K562 treated with DMSO at 1 percent for 24 hours (cell line): Measurements from ENCODE around the gene ATG4B. TPM values are rescaled to one million over a fixed set of nuclear protein-coding genes. Genes with fewer than 3 reads are reported as not detected.

Experiments used
- total RNA-seq: library from RNA; unstranded; fragments of 300-600 nt; gene quantifications from 2 replicates; pipeline ENCODE4 v1.2.3, GENCODE V29; 2022; ENCODE audit warnings: low read depth; ENCODE audit not compliant: insufficient read depth

Gene ATG4B
- total RNA-seq = 62.3 and 64.0 TPM in 2 replicates

GRCh38 chr2:241637018-241637794, at the start of gene ATG4B, which contains the start of gene THAP4:
TSS of gene ATG4B (plus strand) at chr2:241637693. CDS start at chr2:241637715, 22 bp downstream.
TSS of gene THAP4 (minus strand) at chr2:241637158. CDS start at chr2:241637017, 141 bp downstream.

GRCh38 chr2:241686650-241687425, 49.3 kb downstream of the ATG4B start, which contains the start of gene DTYMK:
TSS of gene DTYMK (minus strand) at chr2:241686815. CDS start at chr2:241686783, 32 bp downstream.

GRCh38 chr2:241701399-241702154, 64.1 kb downstream of the ATG4B start, which contains the start of gene ING5:
TSS of gene ING5 (plus strand) at chr2:241702039. CDS start at chr2:241702066, 27 bp downstream.

Other genes starting within 250 kb of the ATG4B start
- gene STK25, start 129.1 kb upstream of the ATG4B start, total RNA-seq = 105 and 118 TPM in 2 replicates
- gene BOK, start 78.9 kb upstream of the ATG4B start, total RNA-seq = 3.4 TPM in 2 replicates
- gene THAP4, start 535 bp upstream of the ATG4B start, total RNA-seq = 56.0 and 58.7 TPM in 2 replicates
- gene DTYMK, start 49.1 kb downstream of the ATG4B start, total RNA-seq = 90.5 and 90.9 TPM in 2 replicates
- 20.4 and 27.6 TPM in 2 replicates for gene ING5, start 64.3 kb downstream of the ATG4B start, total RNA-seq
- 18.3 and 21.7 TPM in 2 replicates for gene D2HGDH, start 96.9 kb downstream of the ATG4B start, total RNA-seq
- gene GAL3ST2, start 139.1 kb downstream of the ATG4B start, total RNA-seq = 0.52 and 0.85 TPM in 2 replicates
- gene NEU4, start 171.5 kb downstream of the ATG4B start, total RNA-seq = 0.75 and 0.80 TPM in 2 replicates
- 0.12 TPM in 1 of 2 replicates, not detected in the other for gene PDCD1, start 221.2 kb downstream of the ATG4B start, total RNA-seq
- not detected in 2 replicates for gene RTP5, start 232.0 kb downstream of the ATG4B start, total RNA-seq